HepG2 (cell line): ENCODE data around the gene LRP1-AS. TPM values are rescaled to one million over a fixed set of nuclear protein-coding genes. Genes with fewer than 3 reads are reported as not detected.
A peak's percentile ranks its signal among the peaks of the same experiment; 100 is the strongest.

Source experiments
- ADNP ChIP-seq: sonication (generic); formaldehyde crosslinking; IDR thresholded peaks from 2 replicates; pipeline ENCODE4 v1.4.0; 2020; ENCODE audit warnings: missing genetic modification reagents
- ARID5B ChIP-seq: IDR thresholded peaks from 2 replicates; pipeline ENCODE4 v1.4.0; 2020; ENCODE audit warnings: mild to moderate bottlenecking, missing genetic modification reagents
- GABPB1 ChIP-seq: IDR thresholded peaks from 2 replicates; pipeline ENCODE4 v1.6.1; 2016; ENCODE audit warnings: mild to moderate bottlenecking, missing genetic modification reagents, moderate library complexity, missing compliant biosample characterization
- KMT2A ChIP-seq: sonication (generic); formaldehyde crosslinking; IDR thresholded peaks from 2 replicates; pipeline ENCODE4 v1.4.0; 2020; ENCODE audit warnings: missing genetic modification reagents
- MEIS1 ChIP-seq: sonication (generic); formaldehyde crosslinking; IDR thresholded peaks from 2 replicates; pipeline ENCODE4 v1.9.0; 2021; ENCODE audit warnings: mild to moderate bottlenecking, missing genetic modification reagents, moderate library complexity, borderline replicate concordance
- PITX1 ChIP-seq: sonication (generic); formaldehyde crosslinking; IDR thresholded peaks from 2 replicates; pipeline ENCODE4 v1.5.1; 2020; ENCODE audit warnings: mild to moderate bottlenecking, missing genetic modification reagents
- PRDM15 ChIP-seq: sonication (generic); formaldehyde crosslinking; IDR thresholded peaks from 2 replicates; pipeline ENCODE4 v1.4.0; 2020; ENCODE audit warnings: missing genetic modification reagents
- SKIL ChIP-seq: sonication (generic); formaldehyde crosslinking; IDR thresholded peaks from 2 replicates; pipeline ENCODE4 v1.8.0; 2022; ENCODE audit warnings: missing genetic modification reagents, mild to moderate bottlenecking, moderate library complexity, borderline replicate concordance
- ZFP41 ChIP-seq: sonication (generic); formaldehyde crosslinking; IDR thresholded peaks from 2 replicates; pipeline ENCODE4 v1.4.0; 2020; ENCODE audit warnings: mild to moderate bottlenecking, missing genetic modification reagents, borderline replicate concordance
- ZNF562 ChIP-seq: sonication (generic); formaldehyde crosslinking; IDR thresholded peaks from 2 replicates; pipeline ENCODE4 v1.8.0; 2022; ENCODE audit warnings: missing genetic modification reagents, borderline replicate concordance
- ZNF646 ChIP-seq: sonication (generic); formaldehyde crosslinking; IDR thresholded peaks from 2 replicates; pipeline ENCODE4 v1.9.0; 2021; ENCODE audit warnings: mild to moderate bottlenecking, missing genetic modification reagents
- polyA plus RNA-seq, 8 experiments: library from polyadenylated mRNA; depleted of rRNA in 3 of 8; stranded (reverse) in 7 of 8; unstranded in 1 of 8; fragments of >200 nt; fragmentation: Illumina TruSeq in 4 of 8; extraction: Trizol in 4 of 8; gene quantifications; 2 replicates each; pipeline versions ENCODE4 v1.2.1 to v1.2.3, GENCODE V29; 2011 to 2016; ENCODE audit warnings: low read depth in 4 of 8, missing spikeins in 1 of 8, mixed read lengths in 1 of 8; ENCODE audit not compliant: insufficient read depth in 1 of 8
- total RNA-seq, 5 experiments: library from RNA; depleted of rRNA; stranded (reverse); fragments of >200 nt; fragmentation: Illumina TruSeq; extraction: Trizol; gene quantifications; 2 replicates each; pipeline ENCODE4 v1.2.3, GENCODE V29; 2016; ENCODE audit warnings: low read depth in 1 of 5

LRP1-AS gene
- total and polyA plus RNA-seq, 2 of the 13 experiments (the other 11 are each of a cell fraction or from before 2014, with no cell fraction given) = 0.20 TPM; not detected in 1

- TF ChIP-seq PRDM15 (CRISPR knock-in tag) (0 out of 2 replicates have a peak, but pooled peaks have one; percentile 23), ZNF562 (CRISPR knock-in tag) (no peak), GABPB1 (CRISPR knock-in tag) (peak; percentile 79), ADNP (no peak), ZNF646 (CRISPR knock-in tag) (no peak), ZFP41 (CRISPR knock-in tag) (no peak), MEIS1 (CRISPR knock-in tag) (peak; percentile 75; the same call in 1 of the 2 replicates), SKIL (CRISPR knock-in tag) (peak; percentile 40; the same call in 1 of the 2 replicates), ARID5B (peak; percentile 69), PITX1 (CRISPR knock-in tag) (peak; percentile 90), KMT2A (no peak)
Observed at GRCh38 chr12:57101892-57102695, 45.3 kb downstream of the LRP1-AS start (continued).
